Measurements from ENCODE around the gene GTF3C1. TPM values are rescaled to one million over a fixed set of nuclear protein-coding genes. Genes with fewer than 3 reads are reported as not detected.

GTF3C1 gene
- total and polyA plus RNA-seq, 2 donors (not counting 1 experiment from before 2014, with no cell fraction given), result 31.2 to 49.6 TPM

GRCh38 chr16:27516365-27516764 lies 33.3 kb downstream of the GTF3C1 start:
- no peaks in the 10 kb centered on the region for H4K20me1 ChIP-seq (ENCODE audit: control insufficient read depth, insufficient read depth, low read length, poor library complexity, severe bottlenecking)
- no peaks in the 10 kb centered on the region for H3K79me2 ChIP-seq (ENCODE audit: control insufficient read depth, insufficient read depth, low read length)
- no peak overlapping the region for H3K9ac ChIP-seq (ENCODE audit: low read length)
- no peak overlapping the region for H3K4me3 Mint-ChIP-seq
- no peak overlapping the region for H2AFZ ChIP-seq (ENCODE audit: insufficient read depth, low read depth, low read length, poor library complexity, severe bottlenecking)
- H3K4me1 ChIP-seq (ENCODE audit: control insufficient read depth in 2 of 2, insufficient read depth in 2 of 2, low read length in 2 of 2), result no peaks in the 10 kb centered on the region
- TF ChIP-seq, protein P1, sequence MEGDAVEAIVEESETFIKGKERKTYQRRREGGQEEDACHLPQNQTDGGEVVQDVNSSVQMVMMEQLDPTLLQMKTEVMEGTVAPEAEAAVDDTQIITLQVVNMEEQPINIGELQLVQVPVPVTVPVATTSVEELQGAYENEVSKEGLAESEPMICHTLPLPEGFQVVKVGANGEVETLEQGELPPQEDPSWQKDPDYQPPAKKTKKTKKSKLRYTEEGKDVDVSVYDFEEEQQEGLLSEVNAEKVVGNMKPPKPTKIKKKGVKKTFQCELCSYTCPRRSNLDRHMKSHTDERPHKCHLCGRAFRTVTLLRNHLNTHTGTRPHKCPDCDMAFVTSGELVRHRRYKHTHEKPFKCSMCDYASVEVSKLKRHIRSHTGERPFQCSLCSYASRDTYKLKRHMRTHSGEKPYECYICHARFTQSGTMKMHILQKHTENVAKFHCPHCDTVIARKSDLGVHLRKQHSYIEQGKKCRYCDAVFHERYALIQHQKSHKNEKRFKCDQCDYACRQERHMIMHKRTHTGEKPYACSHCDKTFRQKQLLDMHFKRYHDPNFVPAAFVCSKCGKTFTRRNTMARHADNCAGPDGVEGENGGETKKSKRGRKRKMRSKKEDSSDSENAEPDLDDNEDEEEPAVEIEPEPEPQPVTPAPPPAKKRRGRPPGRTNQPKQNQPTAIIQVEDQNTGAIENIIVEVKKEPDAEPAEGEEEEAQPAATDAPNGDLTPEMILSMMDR (IDR thresholded peaks at IDR 0.05), result no peak
- TF ChIP-seq EZH2 (IDR thresholded peaks at IDR 0.05; ENCODE audit: borderline replicate concordance, insufficient read depth, low read depth, low read length, poor library complexity, severe bottlenecking), result no peak
- WGBS (ENCODE audit: insufficient coverage), result 98% methylated on average over 6 of the region's 11 CpGs
- no peaks in the 10 kb centered on the region for H3K9me3 ChIP-seq (ENCODE audit: control extremely low read depth in 1 of 3, control insufficient read depth in 2 of 3, insufficient read depth in 1 of 3, low read length in 2 of 3)
- DNase-seq, result no peak
- no peak for ATAC-seq (ENCODE audit: low read depth)
- H3K4me1 Mint-ChIP-seq, result no peaks in the 10 kb centered on the region
- intact Hi-C loops (cut with micrococcal nuclease), result no loop called here
- POLR2A ChIA-PET, result no interaction called here
- no peak overlapping the region for H3K27ac Mint-ChIP-seq
- H3K4me2 ChIP-seq (replicated peaks; ENCODE audit: low read depth, low read length, poor library complexity, severe bottlenecking), result no peak overlapping the region
- CTCF ChIA-PET, result interaction anchor here (1.3 to 1.4 kb wide), 2 partner anchors 9 to 34 kb away, joined by 3 read pairs; partner anchors contain the start of genes GTF3C1 and KATNIP
- H3K27ac ChIP-seq (ENCODE audit: low read length in 2 of 2), result no peak overlapping the region
- no peak overlapping the region for H3K4me3 ChIP-seq (ENCODE audit: control extremely low read depth in 1 of 5, extremely low read depth in 1 of 5, insufficient read depth in 1 of 5, low read depth in 2 of 5, low read length in 4 of 5)
- H3K36me3 ChIP-seq (replicated peaks in 1 of 2; ENCODE audit: control extremely low read depth in 1 of 2, control insufficient read depth in 1 of 2, extremely low read depth in 1 of 2, insufficient read depth in 2 of 2, low read length in 1 of 2), result peaks cover 0 to 24% of the 10 kb centered on the region in 2 experiments
- H3K9me3 Mint-ChIP-seq (ENCODE audit: insufficient read depth), result no peaks in the 10 kb centered on the region
- no peaks in the 10 kb centered on the region for H3K27me3 Mint-ChIP-seq
- no peaks in the 10 kb centered on the region for H3K27me3 ChIP-seq (replicated peaks in 1 of 4; ENCODE audit: control extremely low read depth in 1 of 4, control insufficient read depth in 3 of 4, insufficient read depth in 4 of 4, low read length in 3 of 4)

DNA sequence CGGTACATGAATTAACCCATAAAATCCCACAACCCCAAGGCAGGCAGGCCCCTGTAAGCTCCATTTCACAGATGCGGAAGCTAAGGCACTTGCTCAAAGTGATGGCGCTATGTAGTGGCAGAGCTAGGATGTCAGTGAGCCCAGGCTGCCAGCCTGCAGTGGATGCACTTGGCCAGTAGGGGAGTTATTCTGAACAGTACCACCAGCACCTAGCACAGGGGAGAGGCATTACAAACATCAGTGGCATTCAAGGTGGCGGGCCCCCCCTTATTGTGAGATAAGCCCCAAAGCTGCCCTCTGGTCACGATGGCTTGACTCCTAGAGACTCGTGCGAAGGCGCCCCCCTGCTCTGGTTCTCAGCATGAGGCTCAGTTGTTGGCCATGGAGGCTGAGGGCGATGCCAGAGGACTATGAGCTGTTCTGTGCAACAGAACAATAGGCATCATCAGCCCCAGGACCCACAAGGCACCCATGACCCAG lies 33.8 kb downstream of the GTF3C1 start:
- intact Hi-C loops (cut with micrococcal nuclease), result no loop called here
- POLR2A ChIA-PET, result no interaction called here

More for the DNA sequence above, 33.8 kb downstream of the GTF3C1 start:
- H3K9me3 ChIP-seq (ENCODE audit: control extremely low read depth in 1 of 3, control insufficient read depth in 2 of 3, insufficient read depth in 1 of 3, low read length in 2 of 3), result no peaks in the 10 kb centered on the region
- no peak overlapping the region for H3K27ac Mint-ChIP-seq
- H3K27ac ChIP-seq (ENCODE audit: low read length in 2 of 2), result no peak overlapping the region
- CTCF ChIA-PET, result interaction anchor here (1.1 to 1.4 kb wide), 2 partner anchors 34 to 702 kb away, joined by 3 read pairs; partner anchors contain the start of genes GTF3C1 and KATNIP
- TF ChIP-seq EZH2 (IDR thresholded peaks at IDR 0.05; ENCODE audit: borderline replicate concordance, insufficient read depth, low read depth, low read length, poor library complexity, severe bottlenecking), result no peak
- TF ChIP-seq, protein P1 (IDR thresholded peaks at IDR 0.05), result peak; percentile 45
- H3K9ac ChIP-seq (ENCODE audit: low read length), result no peak overlapping the region
- ATAC-seq (ENCODE audit: low read depth), result no peak
- no peak overlapping the region for H3K4me2 ChIP-seq (replicated peaks; ENCODE audit: low read depth, low read length, poor library complexity, severe bottlenecking)
- H3K9me3 Mint-ChIP-seq (ENCODE audit: insufficient read depth), result no peaks in the 10 kb centered on the region
- H3K4me3 ChIP-seq (ENCODE audit: control extremely low read depth in 1 of 5, extremely low read depth in 1 of 5, insufficient read depth in 1 of 5, low read depth in 2 of 5, low read length in 4 of 5), result no peak overlapping the region
- H3K27me3 ChIP-seq (replicated peaks in 1 of 4; ENCODE audit: control extremely low read depth in 1 of 4, control insufficient read depth in 3 of 4, insufficient read depth in 4 of 4, low read length in 3 of 4), result no peaks in the 10 kb centered on the region
- DNase-seq, result peak; percentile 20
- no peaks in the 10 kb centered on the region for H3K4me1 ChIP-seq (ENCODE audit: control insufficient read depth in 2 of 2, insufficient read depth in 2 of 2, low read length in 2 of 2)
- no peaks in the 10 kb centered on the region for H4K20me1 ChIP-seq (ENCODE audit: control insufficient read depth, insufficient read depth, low read length, poor library complexity, severe bottlenecking)
- no peaks in the 10 kb centered on the region for H3K79me2 ChIP-seq (ENCODE audit: control insufficient read depth, insufficient read depth, low read length)
- no peaks in the 10 kb centered on the region for H3K27me3 Mint-ChIP-seq
- no peak overlapping the region for H3K4me3 Mint-ChIP-seq
- H2AFZ ChIP-seq (ENCODE audit: insufficient read depth, low read depth, low read length, poor library complexity, severe bottlenecking), result no peak overlapping the region
- 96% methylated on average over 6 of the region's 9 CpGs for WGBS (ENCODE audit: insufficient coverage)
- H3K36me3 ChIP-seq (replicated peaks in 1 of 2; ENCODE audit: control extremely low read depth in 1 of 2, control insufficient read depth in 1 of 2, extremely low read depth in 1 of 2, insufficient read depth in 2 of 2, low read length in 1 of 2), result peaks cover 0 to 29% of the 10 kb centered on the region in 2 experiments
- no peaks in the 10 kb centered on the region for H3K4me1 Mint-ChIP-seq
